RKO (cell line): ENCODE measurements around the gene TXN.
"Not testable (repeated sequence)": the region's sequence is repeated elsewhere in the genome, so short reads cannot be mapped to it uniquely, and the experiment has no call there.

Experiments
- DNase-seq: peaks from one replicate; pipeline ENCODE4 v3.0.0-alpha.2; 2016; ENCODE audit warnings: low spot score

The TXN gene

DNA sequence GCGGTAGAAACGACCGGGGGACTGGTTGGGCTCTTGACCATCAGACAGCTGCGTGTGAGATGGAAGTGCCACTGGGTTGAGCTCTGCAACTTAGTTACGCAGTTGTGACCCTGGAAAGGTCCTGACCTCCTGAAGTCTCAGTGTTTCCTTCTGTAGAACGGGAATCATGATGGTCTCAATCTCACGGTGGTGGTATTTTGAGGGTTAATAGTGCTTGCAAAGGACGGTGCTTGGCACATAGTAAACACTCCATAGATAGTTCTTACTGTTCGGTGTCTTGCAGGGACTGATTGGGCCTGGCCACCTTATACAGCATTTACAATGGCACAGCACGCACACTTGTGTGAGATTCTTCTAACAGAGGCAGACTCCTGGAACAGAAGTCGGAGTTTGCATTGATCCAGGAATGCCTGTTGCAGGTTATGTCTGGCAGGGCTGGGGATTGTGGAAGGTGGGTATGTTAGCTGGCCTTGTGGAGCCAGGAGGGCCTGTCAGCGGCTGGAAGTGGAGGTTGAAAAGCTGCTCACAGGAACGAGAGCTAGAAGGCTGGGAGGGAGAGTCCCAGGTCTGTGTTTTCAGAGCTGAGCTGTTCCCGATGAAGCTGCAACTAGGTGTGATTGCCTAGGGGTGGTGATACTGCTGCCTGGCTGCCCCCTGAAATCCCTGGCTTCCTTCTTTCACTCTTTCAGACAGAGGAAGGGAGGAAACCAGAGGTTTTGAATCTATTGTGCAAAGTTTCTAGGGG is 962 bp upstream of the TXN start:
- no peak for DNase-seq

DNA sequence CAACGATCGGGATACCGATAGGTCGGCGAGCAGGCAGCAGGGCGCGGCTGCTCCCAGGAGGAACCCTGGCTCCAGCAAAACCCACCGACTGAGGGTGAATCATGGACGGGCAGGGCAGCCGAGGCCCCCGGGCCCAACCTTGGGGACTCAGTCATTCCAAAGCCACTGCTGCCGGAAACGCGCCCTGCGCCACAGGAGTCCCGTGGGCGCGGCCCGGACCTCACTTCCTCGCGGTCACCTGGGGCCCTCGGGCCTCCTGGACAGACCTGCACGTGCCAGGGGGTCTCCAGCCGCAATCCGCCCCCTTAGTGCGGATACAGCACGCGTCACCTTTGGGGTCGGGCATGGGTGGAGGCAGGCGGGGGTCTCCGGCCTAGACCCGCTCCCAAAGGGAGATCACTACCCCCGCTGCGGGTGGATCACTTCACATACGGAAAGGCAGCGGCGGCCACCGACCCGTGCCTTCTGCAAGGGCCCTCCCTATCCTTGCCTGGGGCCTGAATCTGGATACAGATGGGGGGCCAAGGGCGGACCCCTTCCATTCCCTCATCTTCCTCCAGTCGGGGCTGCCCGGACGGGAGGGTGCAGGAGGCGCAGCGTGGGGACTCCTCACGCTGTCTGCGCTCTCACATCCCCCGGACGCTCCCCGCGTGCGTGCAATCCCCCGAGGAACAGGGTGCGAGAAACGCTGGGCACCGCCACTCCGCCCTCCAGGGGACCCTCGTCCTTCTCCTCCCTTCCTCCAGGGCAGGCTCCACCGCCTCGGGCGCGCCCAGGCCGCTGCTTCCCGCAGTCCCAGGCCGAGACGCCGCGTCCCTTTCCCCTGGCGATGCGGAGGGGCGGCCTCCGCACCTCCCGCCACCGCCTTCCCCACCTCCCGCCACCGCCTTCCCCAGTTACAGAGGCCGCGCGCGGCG is 586 bp downstream of the TXN start:
- peak; percentile 84 for DNase-seq

DNA sequence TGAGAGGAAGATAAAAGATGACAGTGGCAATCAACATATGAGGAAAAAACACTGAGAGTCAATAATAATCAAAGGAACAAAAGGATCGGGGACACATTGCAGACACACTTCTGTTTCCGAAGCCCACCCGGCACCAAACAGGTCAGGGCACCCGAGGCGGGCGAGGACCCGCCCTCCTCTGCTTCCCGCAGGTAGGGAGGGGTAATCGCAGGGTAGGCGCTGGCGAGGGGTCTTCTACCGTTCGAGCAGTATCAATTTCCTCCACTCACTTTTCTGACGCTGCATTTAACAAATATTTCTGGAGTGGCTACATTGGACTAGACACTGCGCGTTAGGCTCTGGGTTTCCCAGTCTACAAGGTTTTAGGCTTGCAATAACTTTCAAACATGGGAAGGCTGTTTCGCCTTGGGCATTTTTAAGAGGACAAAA is 1.3 kb downstream of the TXN start:
- DNase-seq, result no peak

DNA sequence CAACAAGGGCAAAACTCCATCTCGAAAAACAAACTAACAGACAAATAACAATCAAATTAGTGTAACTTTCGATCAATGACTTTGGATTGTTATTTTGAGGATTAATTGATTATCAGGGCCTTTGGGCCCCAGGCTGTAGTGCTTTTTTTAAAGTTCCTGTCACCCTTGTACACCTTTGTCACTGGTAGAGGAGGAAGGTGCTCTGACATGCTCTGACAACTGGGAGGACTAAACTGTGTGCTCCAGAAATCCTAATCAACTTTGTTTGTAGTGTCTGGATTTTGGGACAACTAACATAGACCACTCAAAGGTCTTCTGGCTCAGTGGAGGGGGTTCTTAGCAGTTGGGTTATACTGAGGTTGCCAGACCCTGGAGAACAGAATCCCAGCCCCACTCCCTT is 1.8 kb downstream of the TXN start:
- no peak for DNase-seq

DNA sequence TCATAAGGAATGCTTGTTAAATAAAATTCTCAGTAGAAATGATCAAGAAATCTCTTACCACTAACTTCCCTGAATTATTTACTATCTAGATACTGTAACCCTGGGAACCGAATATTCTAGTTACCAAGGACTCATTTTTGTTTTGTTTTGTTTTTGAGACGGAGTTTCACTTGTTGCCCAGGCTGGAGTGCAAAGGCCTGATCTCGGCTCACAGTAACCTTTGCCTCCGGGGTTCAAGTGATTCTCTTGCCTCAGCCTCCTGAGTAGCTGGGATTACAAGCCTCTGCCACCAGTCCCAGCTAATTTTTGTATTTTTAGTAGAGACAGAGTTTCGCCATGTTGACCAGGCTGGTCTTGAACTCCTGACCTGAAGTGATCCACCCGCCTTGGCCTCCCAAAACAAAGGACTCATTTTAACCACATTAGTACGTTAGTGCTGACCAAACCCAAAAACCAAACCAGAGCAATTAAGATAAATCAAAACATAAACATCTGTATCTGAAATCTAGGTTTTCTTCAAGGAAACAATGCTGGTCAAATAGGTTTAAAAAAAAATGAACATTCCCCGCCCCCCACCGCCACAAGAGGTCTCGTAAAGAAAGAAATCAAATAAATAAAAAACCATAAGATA is 3.7 kb downstream of the TXN start:
- no peak for DNase-seq

DNA sequence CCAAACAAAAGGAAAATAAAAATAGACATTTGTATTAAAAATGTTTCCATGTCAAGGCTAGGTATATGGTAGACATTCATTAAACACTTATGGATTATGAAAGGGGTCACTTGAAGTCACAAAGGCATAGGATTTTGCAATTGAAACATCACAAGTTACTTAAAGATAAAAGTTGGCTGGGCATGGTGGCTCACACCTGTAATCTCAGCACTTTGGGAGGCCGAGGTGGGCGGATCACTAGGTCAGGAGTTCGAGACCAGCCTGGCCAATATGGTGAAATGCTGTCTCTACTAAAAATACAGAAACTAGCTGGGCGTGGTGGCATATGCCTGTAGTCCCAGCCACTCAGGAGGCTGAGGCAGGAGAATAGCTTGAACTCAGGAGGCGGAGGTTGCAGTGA is 4.5 kb downstream of the TXN start:
- DNase-seq, result not testable (repeated sequence)

DNA sequence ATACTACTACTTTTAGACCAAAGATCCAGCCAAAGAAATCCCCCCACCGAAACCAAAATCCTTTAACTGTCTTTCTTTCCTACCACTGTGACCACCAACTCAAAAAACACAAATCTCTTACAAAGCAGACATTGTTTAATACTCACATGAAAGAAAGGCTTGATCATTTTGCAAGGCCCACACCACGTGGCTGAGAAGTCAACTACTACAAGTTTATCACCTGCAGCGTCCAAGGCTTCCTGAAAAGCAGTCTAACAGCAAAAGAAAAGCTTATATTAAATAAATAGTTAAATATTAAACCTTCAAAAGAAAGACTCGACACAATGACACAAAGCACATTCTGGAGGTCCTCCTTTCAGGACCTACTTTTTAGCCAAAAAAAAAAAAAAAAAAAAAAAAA is 5.1 kb downstream of the TXN start:
- DNase-seq, result no peak

DNA sequence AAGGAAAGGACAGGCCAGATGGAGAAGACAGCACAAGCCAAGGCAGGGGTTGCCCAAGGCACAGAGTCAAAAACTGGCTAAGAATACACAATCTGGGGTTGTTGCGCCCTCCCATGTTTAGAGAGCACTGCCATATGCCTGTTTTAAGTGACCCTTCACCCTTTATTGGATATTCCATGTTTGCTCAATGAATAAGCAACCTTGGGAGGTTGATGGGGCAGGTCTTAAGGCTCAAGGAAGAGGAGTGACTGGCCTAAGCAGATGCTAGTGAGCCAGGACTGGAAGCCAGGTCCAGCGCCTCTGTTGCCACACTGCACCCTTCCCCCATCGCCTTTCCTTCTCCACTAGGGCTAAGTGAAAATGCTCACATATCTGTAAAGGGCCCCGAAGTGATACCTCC is 6.7 kb downstream of the TXN start:
- no peak for DNase-seq

DNA sequence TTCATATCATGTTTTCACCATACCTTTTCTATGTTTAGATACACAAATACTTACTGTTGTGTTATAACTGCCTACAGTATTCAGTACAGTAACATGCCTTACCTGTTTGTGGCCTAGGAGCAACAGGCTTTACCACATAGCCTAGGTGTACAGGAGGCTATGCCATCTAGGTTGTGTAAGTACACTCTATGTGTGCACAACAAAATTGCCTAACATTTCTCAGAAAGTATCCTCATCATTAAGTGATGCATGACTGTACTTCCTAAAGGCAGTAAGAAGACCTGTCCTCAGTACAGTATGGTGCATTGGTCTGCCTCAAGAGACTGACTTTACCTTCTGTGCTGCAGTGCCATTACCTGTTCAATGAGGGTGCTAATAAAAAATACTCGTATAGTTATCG is 7.9 kb downstream of the TXN start:
- DNase-seq, result no peak

DNA sequence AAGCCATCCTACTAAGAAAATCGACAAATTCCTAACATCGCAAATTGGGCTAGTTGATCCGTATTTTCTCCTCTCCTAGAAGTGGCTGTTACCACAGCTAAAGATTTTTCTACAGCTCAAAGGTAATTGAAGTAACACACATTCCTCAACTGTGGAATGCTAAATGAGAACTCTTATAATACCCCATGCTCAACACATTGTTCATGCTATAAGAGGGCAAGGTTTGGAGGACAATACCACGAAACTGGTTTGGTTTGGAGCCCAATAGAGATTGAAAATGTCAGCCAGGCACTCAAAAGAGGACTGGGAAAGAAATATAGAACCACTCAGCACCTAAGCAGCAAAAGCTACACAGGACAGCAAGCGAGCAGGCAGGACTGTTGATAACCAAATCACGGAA is 10.1 kb downstream of the TXN start:
- DNase-seq, result no peak

DNA sequence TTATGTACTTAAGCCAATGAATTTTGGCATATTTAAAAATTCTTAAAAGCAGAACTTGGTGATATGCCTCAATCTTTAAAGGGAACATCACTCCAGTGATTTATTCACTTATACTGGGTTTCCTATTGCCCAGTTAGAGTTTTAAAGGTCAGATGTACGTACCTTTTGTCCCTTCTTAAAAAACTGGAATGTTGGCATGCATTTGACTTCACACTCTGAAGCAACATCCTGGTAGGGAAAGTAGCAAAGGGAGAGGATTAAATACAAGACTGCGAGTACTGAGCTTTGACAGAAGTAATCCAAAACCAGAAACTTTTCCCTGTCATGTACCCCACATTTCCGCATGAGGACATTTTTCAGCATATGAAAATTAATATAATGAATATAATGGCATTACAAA is 11.7 kb downstream of the TXN start:
- no peak for DNase-seq

DNA sequence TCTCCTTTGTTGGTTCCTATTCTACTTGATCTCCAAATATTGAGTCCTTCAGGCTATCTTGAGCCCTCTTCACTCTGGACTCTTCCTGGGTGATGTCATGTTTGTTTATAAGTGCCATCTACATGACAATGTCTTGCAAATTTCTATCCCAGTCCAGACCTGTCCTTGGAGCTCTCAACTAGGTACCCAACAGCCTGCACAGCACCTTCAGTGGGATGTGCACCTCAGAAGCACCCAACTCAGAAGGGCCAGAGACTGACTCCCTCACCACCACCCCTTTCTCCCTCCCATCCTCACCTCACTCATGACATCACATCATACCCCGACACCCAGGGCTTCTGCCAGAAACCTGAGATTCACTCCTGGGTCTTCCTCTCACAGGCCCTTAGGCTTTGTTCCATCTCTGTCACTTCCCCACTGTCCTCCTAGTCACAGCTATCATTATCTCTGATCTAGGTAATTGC is 14.4 kb downstream of the TXN start:
- DNase-seq, result peak; percentile 22

DNA sequence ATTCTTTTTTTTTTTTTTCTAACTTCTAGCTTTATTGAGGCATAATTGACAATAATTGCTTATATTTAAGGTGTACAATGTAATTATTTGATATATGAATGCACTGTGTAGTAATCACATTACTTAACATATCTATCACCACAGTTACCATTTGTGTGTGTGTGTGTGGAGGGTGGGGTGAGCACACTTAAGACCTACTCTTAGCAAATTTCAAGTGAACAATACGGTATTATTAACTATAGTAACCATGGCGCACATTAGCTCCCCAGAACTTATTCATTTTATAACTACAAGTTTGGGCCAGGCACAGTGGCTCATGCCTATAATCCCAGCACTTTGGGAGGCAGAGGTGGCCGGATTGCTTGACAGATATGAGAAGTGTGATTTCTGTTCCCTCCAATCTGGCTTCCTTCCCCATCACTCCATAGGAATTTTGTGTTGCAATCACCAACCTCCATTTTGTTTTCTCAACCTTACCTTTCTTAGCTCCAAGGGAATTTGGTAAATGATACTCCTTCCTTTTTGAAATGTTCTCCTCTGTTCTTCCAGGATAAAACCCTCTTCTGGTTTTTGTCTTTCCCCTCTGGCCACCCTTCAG is 14.9 kb downstream of the TXN start:
- peak; percentile 28 for DNase-seq

DNA sequence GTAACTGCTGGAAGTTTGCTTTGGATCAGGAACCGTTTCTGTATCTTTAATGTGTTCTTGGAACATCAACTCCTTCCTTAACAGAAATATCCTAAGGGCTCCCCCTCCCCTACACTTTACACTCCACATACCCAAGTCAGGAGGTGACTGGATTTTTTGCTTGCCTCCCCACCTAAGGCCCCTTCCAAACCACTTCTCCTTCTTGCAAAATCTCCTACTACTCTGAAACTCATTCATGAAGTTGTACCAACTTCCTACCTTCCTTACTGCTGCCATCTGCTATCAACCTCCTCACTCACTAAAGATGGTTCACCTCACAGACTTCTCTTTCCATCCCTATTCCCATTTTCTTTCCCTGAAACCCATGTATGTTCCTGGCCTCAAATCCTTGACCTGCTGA is 16.1 kb downstream of the TXN start:
- no peak for DNase-seq

DNA sequence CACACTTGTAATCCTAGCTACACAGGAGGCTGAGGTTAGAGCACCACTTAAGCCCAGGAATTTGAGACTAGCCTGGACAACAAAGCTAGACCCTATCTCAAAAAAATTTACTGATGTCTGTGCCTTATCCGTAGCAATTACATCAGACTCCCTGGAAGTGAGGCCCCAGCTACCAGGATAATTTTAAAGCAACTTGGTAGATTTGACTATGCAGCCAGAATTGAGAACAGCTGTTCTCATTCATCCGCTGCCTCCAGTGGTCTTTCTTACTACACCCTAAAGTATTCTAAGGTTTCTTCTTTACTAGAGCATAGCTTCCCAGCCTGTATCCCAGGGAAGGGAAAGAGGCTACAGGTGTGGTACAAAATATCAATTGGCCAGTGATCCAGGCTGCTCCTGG is 28.0 kb downstream of the TXN start:
- DNase-seq, result no peak

DNA sequence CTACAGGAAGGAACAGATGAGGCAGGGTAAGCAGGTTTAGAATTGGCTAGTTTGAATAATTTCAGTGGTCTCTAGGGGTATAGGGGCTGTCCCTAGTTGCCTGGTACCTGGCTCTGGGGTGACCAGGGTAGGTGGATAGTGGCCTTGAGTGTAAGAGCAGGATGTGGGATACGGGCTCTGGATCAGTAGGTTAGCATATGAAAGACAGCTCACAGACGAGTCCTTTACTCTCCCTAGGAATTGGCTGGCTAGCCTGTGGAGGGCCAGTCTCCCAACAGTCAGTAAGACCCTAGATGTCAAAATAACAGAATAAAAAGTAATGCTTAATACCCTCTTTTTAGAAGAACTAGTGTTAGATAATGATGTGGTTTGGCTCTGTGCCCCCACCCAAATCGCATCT is 31.7 kb downstream of the TXN start:
- no peak for DNase-seq

DNA sequence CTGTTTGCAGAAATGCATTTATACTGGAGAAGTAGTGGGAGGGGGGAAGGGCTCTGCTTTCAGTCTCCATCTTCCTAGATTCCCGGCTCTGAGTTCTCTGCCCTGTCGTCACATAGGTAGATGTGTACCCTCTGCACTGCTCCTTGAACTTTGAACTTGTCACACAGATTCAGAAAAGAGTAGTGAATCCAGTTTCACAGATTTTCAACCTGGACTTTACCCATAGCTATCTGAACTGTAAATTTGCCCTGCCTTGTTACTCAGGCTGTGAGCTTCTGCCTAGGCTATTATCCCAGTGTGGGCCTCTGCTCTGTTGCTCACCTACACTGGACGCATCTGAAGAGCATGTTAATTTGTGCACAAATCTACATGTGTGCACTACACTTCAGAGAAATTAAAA is 35.5 kb downstream of the TXN start:
- DNase-seq, result no peak

DNA sequence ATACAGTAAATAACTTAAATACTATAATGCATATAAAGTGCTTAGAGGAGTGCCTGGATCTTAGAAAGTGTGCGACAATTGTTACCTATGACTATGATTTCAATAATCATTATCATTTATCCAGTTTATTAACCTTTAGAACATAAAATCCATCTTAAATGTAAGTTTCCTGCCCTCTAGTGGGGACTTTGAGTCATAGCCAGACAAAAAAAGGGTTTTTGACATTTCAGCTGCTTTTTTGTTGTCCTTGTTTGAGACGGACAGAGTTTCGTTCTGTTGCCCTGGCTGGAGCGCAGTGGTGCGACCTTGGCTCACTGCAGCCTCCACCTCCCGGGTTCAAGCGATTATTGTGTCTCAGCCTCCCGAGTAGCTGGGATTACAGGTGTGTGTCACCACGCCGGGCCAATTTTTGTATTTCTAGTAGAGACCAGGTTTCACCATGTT is 38.6 kb downstream of the TXN start:
- DNase-seq, result peak; percentile 70

DNA sequence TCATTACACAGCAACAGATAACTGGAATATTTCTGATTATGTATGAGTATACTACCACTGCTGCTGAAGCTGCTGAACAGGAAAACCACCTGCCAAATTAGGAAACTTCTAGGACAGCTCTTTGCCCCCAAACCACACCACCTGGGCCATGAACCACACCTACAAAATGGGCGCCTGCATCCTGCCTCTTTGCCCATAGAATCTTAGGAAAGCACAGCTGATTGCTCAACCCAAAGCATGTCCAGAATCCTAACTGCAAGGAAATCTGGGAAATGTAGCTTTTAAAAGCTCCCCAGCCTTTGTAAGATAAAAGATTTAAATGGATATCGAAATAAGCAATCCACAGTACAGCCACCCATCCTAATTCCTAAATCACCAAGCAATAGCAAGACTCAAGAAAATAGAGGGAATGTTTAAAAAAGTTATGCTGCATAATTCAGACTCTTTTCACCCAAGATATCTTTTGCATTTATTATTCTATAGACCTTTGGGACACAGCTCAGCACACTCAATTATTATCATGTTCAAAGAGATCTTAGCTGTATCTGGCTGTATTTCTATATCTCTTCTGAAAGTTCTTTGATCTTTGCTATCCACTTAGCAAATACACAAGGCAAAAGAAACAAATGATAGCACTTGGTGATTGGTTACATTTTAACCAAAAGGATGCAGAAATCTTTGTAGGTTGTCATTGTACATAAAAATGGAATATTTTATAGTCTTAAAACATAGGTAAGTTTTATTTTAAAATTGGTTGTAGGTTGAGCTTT is 41.5 kb downstream of the TXN start:
- DNase-seq, result no peak

DNA sequence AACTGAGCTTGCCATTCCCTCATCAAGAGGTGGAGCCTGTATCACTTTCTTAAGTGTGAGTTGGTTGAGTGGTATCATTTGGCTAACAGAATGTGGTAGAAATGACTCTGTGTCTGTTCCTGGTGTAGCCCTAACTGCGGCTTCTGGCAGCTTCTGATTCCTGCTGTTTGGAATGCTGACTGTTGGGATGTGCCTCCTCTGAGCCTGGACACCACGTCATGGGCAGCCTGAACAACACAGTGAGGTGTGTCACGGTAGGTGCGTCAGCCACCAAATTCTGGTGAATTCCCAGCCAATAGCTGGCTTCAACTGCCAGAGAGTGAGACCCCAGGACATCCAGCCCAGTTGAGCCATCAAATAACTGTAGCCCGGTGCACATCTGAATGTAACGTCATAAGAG is 42.2 kb downstream of the TXN start:
- DNase-seq, result peak; percentile 25

DNA sequence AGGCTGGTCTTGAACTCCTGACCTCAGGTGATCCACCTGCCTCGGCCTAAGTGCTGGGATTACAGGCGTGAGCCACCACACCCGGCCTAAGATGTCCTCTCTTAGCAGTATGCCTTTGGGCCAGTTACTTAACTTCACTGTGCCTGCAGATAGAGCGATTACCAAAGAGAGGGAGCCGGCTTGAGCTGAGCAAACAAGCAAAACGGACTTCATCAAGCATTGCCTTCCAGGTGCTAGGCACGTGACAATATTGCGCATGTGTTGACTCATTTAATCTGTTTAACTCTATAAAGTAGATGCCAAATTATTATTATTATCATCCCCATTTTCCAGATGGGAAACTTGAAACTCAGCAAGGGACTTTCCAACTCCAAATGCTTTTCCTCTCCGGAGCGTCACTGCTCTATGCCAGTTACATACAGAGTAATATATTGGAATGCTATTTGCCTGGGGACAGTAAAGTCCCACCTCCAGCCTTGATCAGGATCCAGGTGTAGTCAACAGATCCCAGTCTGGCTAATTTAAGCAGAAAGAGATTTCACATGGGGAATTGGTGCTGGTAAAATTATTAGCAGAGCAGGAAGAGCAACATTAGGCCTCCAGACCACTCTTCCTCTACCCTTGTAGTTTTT is 42.8 kb downstream of the TXN start:
- DNase-seq, result no peak
